IMR-90 (cell line): Measurements from ENCODE around the gene GMCL1. TPM values are rescaled to one million over a fixed set of nuclear protein-coding genes. Genes with fewer than 3 reads are reported as not detected.

ENCODE experiments used
- ATAC-seq: fragments of 200-7000 bp; cut with Tn5 transposase; 2 replicates; pipeline ENCODE4 v1.9.1; 2020; ENCODE audit warnings: low read depth, mild to moderate bottlenecking, moderate library complexity
- BruUV-seq: library from RNA; stranded (reverse); fragments of 400-500 nt; replicated peaks from 2 replicates; lab custom pipeline; 2021; lab: Mats Ljungman, UMichigan
- CTCF ChIA-PET: fragments of 300-600 bp; formaldehyde crosslinking; extraction: SDS; loops from one replicate; lab custom pipeline; 2021; ENCODE audit warnings: antibody characterized with exemption; lab: Yijun Ruan, JAX
- POLR2A ChIA-PET: fragments of 300-600 bp; sonication (Branson Sonifier 250); formaldehyde crosslinking; loops from one replicate; lab custom pipeline; 2022; ENCODE audit warnings: antibody characterized with exemption; ENCODE audit not compliant: unreplicated experiment; lab: Charles Lee
- DNase-seq: peaks from one replicate; pipeline ENCODE4 v3.0.0; 2013
- H2AFZ ChIP-seq: replicated peaks from 2 replicates; pipeline ENCODE3; 2013; ENCODE audit warnings: low read length, mild to moderate bottlenecking; ENCODE audit not compliant: poor library complexity
- H2AK5ac ChIP-seq: 2 replicates; pipeline ENCODE4 v1.6.1; 2013; ENCODE audit warnings: low read depth, low read length, inconsistent platforms
- H2AK9ac ChIP-seq: replicated peaks from 2 replicates; pipeline ENCODE3; 2013; ENCODE audit warnings: mild to moderate bottlenecking, low read depth, low read length, moderate library complexity; ENCODE audit not compliant: poor library complexity
- H2BK120ac ChIP-seq: 2 replicates; pipeline ENCODE4 v1.6.1; 2013; ENCODE audit warnings: low read depth, low read length, inconsistent platforms
- H2BK15ac ChIP-seq: 3 replicates; pipeline ENCODE4 v1.6.1; 2013; ENCODE audit warnings: low read depth, low read length, inconsistent platforms
- H2BK20ac ChIP-seq: 2 replicates; pipeline ENCODE4 v1.6.1; 2013; ENCODE audit warnings: low read depth, mild to moderate bottlenecking, inconsistent platforms, low read length, moderate library complexity
- H2BK5ac ChIP-seq: 2 replicates; pipeline ENCODE4 v1.6.1; 2013; ENCODE audit warnings: mild to moderate bottlenecking, low read depth, low read length, inconsistent platforms; ENCODE audit not compliant: poor library complexity, severe bottlenecking
- H3K14ac ChIP-seq: replicated peaks from 2 replicates; pipeline ENCODE4 v1.6.1; 2013; ENCODE audit warnings: low read depth, low read length, inconsistent platforms
- H3K18ac ChIP-seq: 2 replicates; pipeline ENCODE4 v1.6.1; 2013; ENCODE audit warnings: low read depth, low read length, control low read depth
- H3K23ac ChIP-seq: 2 replicates; pipeline ENCODE4 v1.6.1; 2013; ENCODE audit warnings: low read depth, low read length, inconsistent platforms
- H3K27ac ChIP-seq: 2 replicates; pipeline ENCODE4 v1.5.1; 2013; ENCODE audit warnings: mild to moderate bottlenecking, control low read depth, low read length; ENCODE audit not compliant: insufficient read depth
- H3K27me3 ChIP-seq: 2 replicates; pipeline ENCODE4 v1.6.1; 2013; ENCODE audit warnings: low read length; ENCODE audit not compliant: control insufficient read depth, insufficient read depth
- H3K36me3 ChIP-seq: 2 replicates; pipeline ENCODE4 v1.6.1; 2013; ENCODE audit warnings: low read length, mixed read lengths; ENCODE audit not compliant: control insufficient read depth, insufficient read depth
- H3K4ac ChIP-seq: 2 replicates; pipeline ENCODE4 v1.6.1; 2013; ENCODE audit warnings: low read depth, low read length, inconsistent platforms
- H3K4me1 ChIP-seq: 2 replicates; pipeline ENCODE4 v1.6.1; 2013; ENCODE audit warnings: low read length, mixed read lengths; ENCODE audit not compliant: control insufficient read depth, insufficient read depth
- H3K4me2 ChIP-seq: 2 replicates; pipeline ENCODE4 v1.6.1; 2013; ENCODE audit warnings: low read depth, mild to moderate bottlenecking, control low read depth, low read length, moderate library complexity
- H3K4me3 ChIP-seq: 2 replicates; pipeline ENCODE4 v1.5.1; 2013; ENCODE audit warnings: low read depth, mild to moderate bottlenecking, control low read depth, low read length, moderate library complexity; ENCODE audit not compliant: insufficient read depth
- H3K56ac ChIP-seq: 2 replicates; pipeline ENCODE4 v1.6.1; 2013; ENCODE audit warnings: low read length, inconsistent platforms; ENCODE audit not compliant: insufficient read depth; ENCODE audit errors: extremely low read depth
- H3K79me1 ChIP-seq, 2 experiments: 2 replicates each; pipeline ENCODE4 v1.6.1; 2013; ENCODE audit warnings: low read length in 2 of 2, inconsistent platforms in 1 of 2, low read depth in 1 of 2
- H3K9ac ChIP-seq: 2 replicates; pipeline ENCODE4 v1.6.1; 2013; ENCODE audit warnings: low read depth, low read length, control low read depth
- H3K9me1 ChIP-seq: 2 replicates; pipeline ENCODE4 v1.6.1; 2013; ENCODE audit warnings: low read length, inconsistent platforms; ENCODE audit not compliant: insufficient read depth
- H3K9me3 ChIP-seq: 2 replicates; pipeline ENCODE4 v1.6.1; 2013; ENCODE audit warnings: low read length; ENCODE audit not compliant: control insufficient read depth, insufficient read depth
- H4K20me1 ChIP-seq: 2 replicates; pipeline ENCODE4 v1.6.1; 2013; ENCODE audit warnings: low read length, inconsistent platforms; ENCODE audit not compliant: insufficient read depth
- H4K5ac ChIP-seq: 2 replicates; pipeline ENCODE4 v1.6.1; 2013; ENCODE audit warnings: mild to moderate bottlenecking, low read depth, low read length, control low read depth
- H4K8ac ChIP-seq, 2 experiments: 2 replicates each; pipeline ENCODE4 v1.6.1; 2013; ENCODE audit warnings: low read depth in 2 of 2, low read length in 2 of 2, control low read depth in 1 of 2, inconsistent platforms in 1 of 2
- H4K91ac ChIP-seq: 2 replicates; pipeline ENCODE4 v1.6.1; 2013; ENCODE audit warnings: low read depth, low read length, inconsistent platforms; ENCODE audit not compliant: insufficient read depth
- BHLHE40 ChIP-seq: fragments of 150-350 bp; IDR thresholded peaks from 2 replicates; pipeline ENCODE4 v1.6.1; 2016; ENCODE audit warnings: mild to moderate bottlenecking, low read depth, low read length
- CEBPB ChIP-seq: IDR thresholded peaks from 2 replicates; pipeline ENCODE4 v1.6.1; 2012; ENCODE audit warnings: low read depth, low read length, improper control_type of control experiment
- CHD1 ChIP-seq: IDR thresholded peaks from 2 replicates; pipeline ENCODE4 v1.6.1; 2012; ENCODE audit warnings: low read depth, low read length, improper control_type of control experiment
- CTCF ChIP-seq: conservative IDR thresholded peaks from 2 replicates; pipeline ENCODE4 v1.5.1; 2012; ENCODE audit warnings: mild to moderate bottlenecking, low read depth, low read length, improper control_type of control experiment
- ELK1 ChIP-seq: fragments of 150-350 bp; IDR thresholded peaks from 2 replicates; pipeline ENCODE4 v1.6.1; 2016; ENCODE audit warnings: low read depth, mild to moderate bottlenecking, low read length, moderate library complexity, borderline replicate concordance
- FOS ChIP-seq: fragments of 150-350 bp; IDR thresholded peaks from 2 replicates; pipeline ENCODE4 v1.6.1; 2016; ENCODE audit warnings: low read depth, low read length
- MAFK ChIP-seq: IDR thresholded peaks from 2 replicates; pipeline ENCODE4 v1.6.1; 2012; ENCODE audit warnings: low read depth, low read length, improper control_type of control experiment
- MAZ ChIP-seq: IDR thresholded peaks from 2 replicates; pipeline ENCODE4 v1.6.1; 2012; ENCODE audit warnings: low read depth, mild to moderate bottlenecking, low read length, improper control_type of control experiment, moderate library complexity, borderline replicate concordance
- MXI1 ChIP-seq: IDR thresholded peaks from 2 replicates; pipeline ENCODE4 v1.6.1; 2012; ENCODE audit warnings: low read depth, mild to moderate bottlenecking, low read length, moderate library complexity, borderline replicate concordance
- NFE2L2 ChIP-seq: fragments of 150-350 bp; IDR thresholded peaks from 2 replicates; pipeline ENCODE4 v1.6.1; 2016; ENCODE audit warnings: low read depth, mild to moderate bottlenecking, low read length
- POLR2A ChIP-seq: IDR thresholded peaks from 2 replicates; pipeline ENCODE4 v1.6.1; 2012; ENCODE audit warnings: mild to moderate bottlenecking, low read depth, low read length
- RAD21 ChIP-seq: IDR thresholded peaks from 2 replicates; pipeline ENCODE4 v1.6.1; 2012; ENCODE audit warnings: low read length, improper control_type of control experiment
- RCOR1 ChIP-seq: IDR thresholded peaks from 2 replicates; pipeline ENCODE4 v1.6.1; 2012; ENCODE audit warnings: mild to moderate bottlenecking, low read length, improper control_type of control experiment; ENCODE audit not compliant: insufficient replicate concordance
- RFX5 ChIP-seq: IDR thresholded peaks from 2 replicates; pipeline ENCODE4 v1.8.0; 2012; ENCODE audit warnings: low read depth, mild to moderate bottlenecking, low read length, moderate library complexity
- SMC3 ChIP-seq: fragments of 150-350 bp; IDR thresholded peaks from 2 replicates; pipeline ENCODE4 v1.6.1; 2016; ENCODE audit warnings: low read depth, mild to moderate bottlenecking, antibody characterized with exemption, low read length, moderate library complexity
- USF2 ChIP-seq: fragments of 150-350 bp; IDR thresholded peaks from 2 replicates; pipeline ENCODE4 v1.6.1; 2017; ENCODE audit warnings: mild to moderate bottlenecking, antibody characterized with exemption, low read length, low read depth
- WGBS, 2 experiments: methylation state at CpG; one replicate each; pipeline versions ENCODE4 v1.1.5 to v1.1.7; 2013; ENCODE audit warnings: missing lambda C conversion rate in 2 of 2; ENCODE audit not compliant: insufficient read length in 1 of 2; ENCODE audit errors: extremely low coverage in 2 of 2; 5-methylcytosine and 5-hydroxymethylcytosine counted together
- dilution Hi-C: fragments of 300-500 bp; cut with HindIII; formaldehyde crosslinking; loops from one replicate; pipeline ENCODE4 v1.14.3; 2018; ENCODE audit warnings: low sequenced_read_pairs; ENCODE audit not compliant: unreplicated experiment
- in situ Hi-C: fragments of 300-500 bp; cut with MboI; formaldehyde crosslinking; loops from 3 replicates; pipeline ENCODE4 v1.14.3; 2019; ENCODE audit warnings: low sequenced_read_pairs, inconsistent platforms, mixed read lengths
- intact Hi-C: fragments of 100-400 bp; cut with micrococcal nuclease; formaldehyde crosslinking; loops from 2 replicates; pipeline ENCODE4 v1.10.0; 2022
- polyA plus RNA-seq, 3 experiments: library from polyadenylated mRNA; depleted of rRNA; stranded (reverse); fragments of >200 nt; gene quantifications; 2 replicates each; pipeline ENCODE4 v1.2.3, GENCODE V29; 2012; ENCODE audit warnings: low replicate concordance in 1 of 3
- total RNA-seq: library from RNA; depleted of rRNA; stranded (reverse); fragments of >200 nt; gene quantifications from 2 replicates; pipeline ENCODE4 v1.2.3, GENCODE V29; 2012

The GMCL1 gene
- total and polyA plus RNA-seq, 2 of the 4 experiments (the other 2 are of a cell fraction), result 2.8 to 3.4 TPM

GRCh38 chr2:69836316-69836715, 6.9 kb downstream of the GMCL1 start:
- Histone ChIP-seq H2AK5ac (no peak overlapping the region), H2AK9ac (no peak overlapping the region), H3K56ac (no peak overlapping the region), H3K9me3 (no peaks in the 10 kb centered on the region), H3K9me1 (no peaks in the 10 kb centered on the region), H3K18ac (no peak overlapping the region), H3K27me3 (no peaks in the 10 kb centered on the region), H4K5ac (no peak overlapping the region), H2BK15ac (no peak overlapping the region), H3K23ac (no peak overlapping the region), H3K27ac (no peak overlapping the region), H4K20me1 (no peaks in the 10 kb centered on the region), H2BK5ac (no peak overlapping the region), H4K8ac (no peak overlapping the region), H3K9ac (no peak overlapping the region), H3K14ac (no peak overlapping the region), H4K91ac (no peak overlapping the region), H2AFZ (no peak overlapping the region), H3K79me1 (peaks cover 22 to 29% of the 10 kb centered on the region in 2 experiments), H3K36me3 (peaks cover 2% of the 10 kb centered on the region), H3K4ac (no peak overlapping the region), H3K4me1 (no peaks in the 10 kb centered on the region), H2BK120ac (no peak overlapping the region), H2BK20ac (no peak overlapping the region), H3K4me2 (no peak overlapping the region), H3K4me3 (no peak overlapping the region)
- no CpG with 5 or more reads among the region's 5 CpGs for WGBS, 2 experiments
- no peak for DNase-seq
- BruUV-seq, result no TSS peak
- dilution Hi-C loops, result no loop called here
- in situ Hi-C loops, result no loop called here
- intact Hi-C loops, result loop anchor here (10.0 kb wide), 1 partner anchor 48 kb away; no protein-coding TSS in a partner anchor
- TF ChIP-seq FOS (no peak), MAFK (no peak), MAZ (no peak), RFX5 (no peak), RCOR1 (no peak), NFE2L2 (no peak), USF2 (no peak), MXI1 (no peak), CEBPB (no peak), CTCF (no peak), RAD21 (no peak), ELK1 (no peak), BHLHE40 (no peak), SMC3 (no peak), POLR2A (no peak), CHD1 (no peak)
- CTCF ChIA-PET, result no interaction called here
- POLR2A ChIA-PET, result no interaction called here
- no peak for ATAC-seq
